HG03045 (cell line): Measurements from ENCODE around the gene NXF1.
A peak's percentile ranks its signal among the peaks of the same experiment; 100 is the strongest.
"Not testable (repeated sequence)": the region's sequence is repeated elsewhere in the genome, so short reads cannot be mapped to it uniquely, and the experiment has no call there.

Experiments used
- ATAC-seq: cut with Tn5 transposase; IDR thresholded peaks from one replicate; pipeline ENCODE4 v1.9.1; 2021; ENCODE audit warnings: mild to moderate bottlenecking, moderate library complexity; ENCODE audit not compliant: unreplicated experiment

Gene NXF1

DNA sequence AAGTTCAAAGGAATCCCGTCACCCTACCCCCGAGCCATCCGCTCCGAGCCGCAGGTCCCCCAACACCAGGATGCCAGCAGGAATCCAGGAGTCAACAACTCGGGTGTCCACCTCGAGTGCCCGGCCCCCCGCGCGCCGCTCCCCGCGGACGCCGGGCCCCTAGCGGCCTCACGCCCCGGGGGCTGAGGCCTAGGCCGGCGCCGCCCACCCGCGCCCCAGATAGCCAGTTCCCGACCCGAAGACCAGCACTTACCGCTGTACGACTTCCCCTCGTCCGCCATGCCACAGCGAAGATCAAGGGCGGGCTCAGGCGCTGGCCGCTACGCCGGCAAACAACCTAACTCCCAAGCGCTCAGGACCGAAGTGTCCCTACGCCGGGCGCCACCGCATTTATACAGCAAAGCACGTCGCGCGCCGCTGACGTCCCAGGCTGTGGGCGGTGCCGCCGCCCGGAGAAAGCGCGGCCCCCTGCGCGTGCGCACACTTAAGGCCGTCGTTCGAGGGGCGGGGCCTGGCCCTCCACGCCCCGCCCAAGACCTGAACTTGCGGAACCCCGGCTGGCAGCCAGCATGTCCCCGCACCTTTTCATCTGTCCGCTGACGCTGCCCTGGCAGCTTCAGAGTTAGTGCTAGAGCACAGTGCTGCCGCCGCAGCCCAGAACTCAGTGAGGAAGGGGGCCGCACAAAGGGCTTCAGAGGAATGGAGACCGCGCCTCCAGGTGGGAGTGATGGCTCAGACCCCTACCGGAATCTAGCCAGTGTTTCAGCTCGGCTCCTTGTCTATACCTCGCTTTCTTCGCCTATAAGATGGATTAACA is at the start of gene NXF1:
NXF1 (minus strand) TSS at position 365 of the 817 bp plus-strand sequence; CDS start at position 281, 84 bp downstream.
- ATAC-seq: peak; percentile 82

DNA sequence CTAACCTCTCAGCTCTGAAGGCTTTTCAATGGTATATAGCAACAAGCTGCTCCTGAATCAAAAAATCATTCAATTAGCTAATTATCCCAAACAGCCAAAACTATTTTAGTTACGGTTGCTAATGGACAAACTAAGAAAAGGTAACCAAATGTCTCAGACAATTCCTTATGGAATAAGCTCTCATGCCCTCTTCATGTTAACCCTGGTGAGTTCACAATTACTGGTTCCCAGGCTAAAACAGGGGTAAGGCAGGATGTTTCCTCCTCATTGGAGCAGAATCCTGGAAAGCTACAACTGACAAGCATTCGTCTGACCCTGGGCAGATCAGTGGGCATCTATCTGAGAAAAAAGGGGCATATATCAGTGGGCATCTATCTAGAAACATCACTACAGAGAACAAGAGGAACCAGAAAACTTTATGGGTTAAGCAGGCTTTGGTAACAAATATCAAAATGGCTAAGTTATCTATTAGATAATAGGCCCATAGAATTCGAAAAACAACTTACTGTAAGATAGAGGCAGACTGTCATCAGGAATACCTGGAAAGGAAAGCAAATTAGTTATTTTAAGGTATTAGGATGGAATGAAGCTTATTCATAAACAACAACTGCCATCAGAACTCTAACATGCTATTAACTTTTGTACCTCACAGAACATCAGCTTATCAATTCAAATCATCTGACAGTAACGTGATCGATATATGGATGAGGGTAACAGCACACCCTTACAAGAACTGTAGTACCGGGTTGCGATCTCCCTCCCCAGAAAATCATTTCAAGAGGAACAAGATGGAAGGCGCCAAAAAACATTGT is 49.0 kb upstream of the NXF1 start:
- ATAC-seq: no peak

DNA sequence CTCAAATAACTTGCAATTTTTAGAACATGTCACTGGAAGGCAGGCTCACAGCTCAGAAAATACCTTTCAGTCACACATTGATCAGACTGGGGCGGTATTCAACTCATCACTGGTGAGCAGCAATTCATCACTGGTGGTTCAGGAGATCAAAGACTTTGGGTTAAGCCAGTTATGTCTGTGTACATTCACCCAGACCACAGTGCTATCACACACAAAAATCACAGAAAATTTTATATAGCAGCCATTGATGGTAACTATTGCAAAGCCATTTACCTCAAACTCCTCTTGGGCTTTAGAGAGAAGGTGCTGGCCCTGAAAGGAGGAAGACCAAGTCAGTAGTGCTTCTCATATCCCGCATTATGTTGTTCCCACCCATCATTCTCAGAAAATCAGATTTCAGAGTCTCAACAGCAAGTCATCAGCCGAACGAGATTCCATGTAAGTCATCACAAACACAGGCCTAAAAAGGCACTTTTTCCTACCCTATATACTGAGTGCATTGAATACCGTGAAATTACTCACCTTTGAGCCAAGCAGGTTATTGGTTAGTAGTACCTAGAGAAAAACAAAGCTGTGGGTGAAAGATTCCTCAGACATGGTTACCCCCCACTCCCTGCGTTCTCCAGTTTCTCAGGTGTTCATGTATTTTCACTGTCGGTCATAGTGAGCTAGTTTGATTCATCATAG is 48.2 kb upstream of the NXF1 start:
- ATAC-seq: no peak

DNA sequence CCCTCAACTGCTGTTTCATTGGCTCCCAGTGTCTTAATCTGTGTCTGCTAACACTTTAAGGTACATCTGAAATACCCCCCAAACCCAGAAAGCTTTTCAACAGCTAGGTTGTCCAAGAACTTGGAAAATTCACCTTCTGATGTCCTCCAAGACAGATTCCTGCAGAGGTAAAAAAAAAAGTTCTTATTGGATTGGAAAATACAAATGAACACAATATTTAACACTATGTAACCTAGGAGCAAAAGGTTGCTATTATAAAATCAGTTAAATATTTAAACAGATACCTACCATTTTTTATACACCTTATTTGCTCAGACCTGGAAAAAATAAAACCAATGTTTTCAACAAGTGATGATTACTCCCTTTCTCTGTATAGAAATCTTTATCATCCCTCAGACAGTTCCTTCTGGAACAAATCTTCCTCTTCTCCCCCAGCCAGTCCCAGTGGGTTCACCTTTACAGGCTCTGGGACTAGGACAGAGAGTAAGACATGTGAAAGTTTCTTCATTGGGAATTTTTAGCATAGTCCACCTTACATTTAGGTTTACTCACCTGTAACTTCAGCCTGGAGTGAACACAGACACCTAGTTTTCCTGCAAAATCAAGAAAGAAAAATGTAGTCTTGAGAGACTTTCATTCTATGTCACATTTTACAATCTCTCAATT is 47.4 kb upstream of the NXF1 start:
- ATAC-seq: no peak

DNA sequence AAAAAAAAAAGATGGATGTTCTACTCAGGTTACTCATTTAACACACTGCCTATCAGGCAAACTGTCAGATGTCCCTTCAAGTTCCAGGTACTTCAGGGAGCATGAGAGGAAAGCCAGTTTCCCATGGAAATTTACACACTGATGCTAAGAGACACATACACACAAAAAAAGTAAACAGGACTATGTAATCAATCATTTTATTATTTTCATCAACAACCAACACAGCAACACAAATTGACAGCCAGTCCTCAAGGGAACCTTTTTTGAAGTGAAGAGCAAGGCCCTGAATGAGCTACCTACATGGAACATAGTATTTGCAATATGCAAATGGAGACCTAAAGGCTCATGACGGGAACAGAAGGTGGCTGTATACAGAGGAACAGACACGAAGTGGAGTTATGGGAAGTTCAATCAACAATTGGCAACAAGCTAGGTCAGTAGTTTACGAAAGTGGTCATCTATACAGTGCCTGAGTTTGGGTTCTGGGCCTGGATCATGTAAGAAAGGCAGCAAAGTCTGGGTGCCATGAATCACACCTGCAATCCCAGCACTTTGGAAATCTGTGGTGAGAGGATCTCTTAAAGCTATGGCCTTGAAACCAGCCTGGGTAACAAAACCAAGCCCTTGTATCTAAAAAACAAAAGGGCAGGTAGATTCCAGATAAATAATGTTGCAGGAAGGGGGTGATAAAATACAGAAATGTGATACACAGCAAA is 46.7 kb upstream of the NXF1 start:
- ATAC-seq: no peak

DNA sequence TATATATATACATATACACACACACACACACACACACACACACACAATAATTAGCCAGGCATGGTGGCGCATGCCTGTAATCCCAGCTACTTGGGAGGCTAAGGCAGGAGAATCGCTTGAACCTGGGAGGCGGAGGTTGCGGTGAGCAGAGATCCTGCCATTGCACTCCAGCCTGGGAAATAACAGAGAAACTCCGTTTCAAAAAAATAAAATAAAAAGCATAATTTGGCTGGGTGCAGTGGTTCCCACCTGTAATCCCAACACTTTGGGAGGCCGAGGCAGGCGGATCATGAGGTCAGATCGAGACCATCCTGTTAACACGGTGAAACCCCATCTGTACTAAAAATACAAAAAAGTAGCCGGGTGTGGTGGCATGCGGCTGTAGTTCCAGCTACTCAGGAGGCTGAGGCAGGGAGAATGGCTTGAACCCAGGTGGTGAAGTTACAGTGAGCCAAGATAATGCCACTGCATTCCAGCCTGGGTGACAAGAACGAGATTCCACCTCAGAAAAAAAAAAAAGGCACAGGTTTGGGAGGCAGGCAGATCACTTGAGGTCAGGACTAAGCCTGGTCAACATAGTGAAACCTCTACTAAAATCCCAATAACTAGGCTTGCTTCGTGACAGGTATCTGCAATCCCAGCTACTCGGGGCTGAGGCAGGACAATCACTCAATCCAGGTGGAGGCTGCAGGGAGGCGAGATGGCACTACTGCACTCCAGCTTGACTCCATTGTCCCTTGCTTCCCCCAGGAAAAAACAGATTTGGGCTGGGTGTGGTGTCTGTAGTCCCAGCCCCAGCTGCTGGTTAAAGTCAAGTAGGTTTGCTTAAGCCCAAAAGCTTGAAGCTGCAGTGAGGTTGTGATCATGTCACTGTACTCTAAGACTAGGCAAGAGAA is 45.9 kb upstream of the NXF1 start:
- no peak for ATAC-seq

DNA sequence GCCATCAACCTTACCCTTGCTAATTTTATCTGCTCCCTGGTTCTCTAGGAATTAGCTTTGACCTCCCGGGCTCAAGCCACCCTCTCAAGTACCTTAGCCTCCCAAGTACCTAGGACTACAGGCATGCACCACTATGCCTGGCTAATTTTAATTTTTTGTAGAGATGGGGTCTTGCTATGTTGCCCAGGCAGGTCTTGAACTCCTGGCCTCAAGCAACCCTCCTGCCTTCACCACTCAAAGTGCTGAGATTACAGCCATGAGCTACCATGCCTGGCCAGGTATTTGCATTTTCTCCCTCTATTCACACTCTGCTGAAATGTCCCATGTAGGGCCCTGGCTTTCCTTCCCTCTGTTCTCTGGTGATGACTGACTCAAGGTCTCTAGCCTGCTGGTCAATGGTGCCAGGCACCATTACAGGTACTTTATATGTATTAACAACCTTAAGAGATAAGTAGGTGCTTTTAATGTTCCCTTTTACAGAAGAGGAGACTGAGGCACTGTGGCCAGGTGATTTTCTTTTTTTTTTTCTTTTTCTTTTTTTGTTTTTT is 42.6 kb upstream of the NXF1 start:
- ATAC-seq: no peak

DNA sequence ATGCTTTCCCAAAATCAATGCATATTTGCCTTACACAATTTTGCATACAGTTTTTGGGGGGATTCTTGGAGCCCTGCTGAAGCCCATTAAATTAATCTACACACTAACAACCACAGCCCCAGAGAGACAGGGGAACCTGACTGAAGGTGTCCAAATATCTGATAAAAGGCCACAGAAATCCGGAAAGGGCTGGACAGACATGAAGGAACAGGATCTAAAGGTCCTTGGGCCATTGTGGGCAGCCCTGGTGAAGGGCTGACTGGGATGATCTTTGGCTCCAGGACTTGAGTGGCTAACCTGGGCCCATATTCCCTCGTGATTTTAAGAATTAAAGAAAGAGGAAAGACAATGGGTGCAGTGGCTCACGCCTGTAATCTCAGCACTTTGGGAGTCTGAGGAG is 40.9 kb upstream of the NXF1 start:
- ATAC-seq: no peak

DNA sequence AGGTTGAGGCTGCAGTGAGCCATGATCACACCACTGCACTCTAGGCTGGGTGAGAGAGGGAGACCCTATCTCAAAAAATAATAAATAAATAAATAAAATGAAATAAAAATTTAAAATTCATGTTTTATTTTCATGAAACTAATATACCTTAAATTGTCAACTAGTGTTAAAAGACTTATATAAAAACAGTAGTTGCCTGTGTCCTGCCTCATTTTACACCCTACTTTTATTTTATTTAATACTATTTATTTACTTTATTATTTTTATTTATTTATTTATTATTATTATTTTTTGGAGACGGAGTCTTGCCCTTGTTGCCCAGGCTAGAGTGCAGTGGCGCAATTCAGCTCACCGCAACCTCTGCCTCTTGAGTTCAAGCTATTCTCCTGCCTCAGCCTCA is 38.9 kb upstream of the NXF1 start:
- no peak for ATAC-seq

DNA sequence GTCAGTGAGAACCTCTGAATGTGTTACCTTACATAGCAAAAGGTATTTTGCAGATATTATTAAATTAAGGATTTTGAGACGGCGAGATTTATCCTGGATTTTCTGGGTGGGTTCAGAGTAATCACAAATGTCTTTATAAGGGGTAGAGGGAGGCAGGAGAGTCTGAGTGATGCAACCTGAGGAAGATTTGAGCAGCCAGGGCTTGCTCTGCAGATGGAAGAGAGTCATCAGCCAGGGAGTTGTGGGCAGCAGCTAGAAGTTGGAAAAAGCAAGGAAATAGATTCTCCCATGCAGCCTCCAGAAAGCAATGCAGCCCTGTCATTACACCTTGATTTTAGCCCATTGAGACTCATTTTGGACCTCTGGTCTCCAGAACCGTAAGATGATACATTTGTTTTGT is 38.2 kb upstream of the NXF1 start:
- no peak for ATAC-seq

DNA sequence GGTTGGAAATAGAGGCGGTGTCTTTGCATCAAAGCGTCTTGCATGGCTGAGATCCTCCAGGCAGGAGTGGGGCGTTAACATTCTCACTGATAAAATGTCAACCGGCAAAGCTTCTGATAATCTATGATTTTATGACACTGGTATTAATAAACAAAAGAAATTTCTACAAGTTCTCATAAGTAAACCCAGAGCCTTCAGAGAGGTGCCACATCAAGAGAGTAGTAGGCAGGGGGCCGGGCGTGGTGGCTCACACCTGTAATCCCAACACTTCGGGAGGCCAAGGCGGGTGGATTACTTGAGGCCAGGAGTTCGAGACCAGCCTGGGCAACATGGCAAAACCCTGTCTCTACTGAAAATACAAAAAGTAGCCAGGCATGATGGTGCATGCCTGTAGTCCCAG is 37.7 kb upstream of the NXF1 start:
- not testable (repeated sequence) for ATAC-seq

DNA sequence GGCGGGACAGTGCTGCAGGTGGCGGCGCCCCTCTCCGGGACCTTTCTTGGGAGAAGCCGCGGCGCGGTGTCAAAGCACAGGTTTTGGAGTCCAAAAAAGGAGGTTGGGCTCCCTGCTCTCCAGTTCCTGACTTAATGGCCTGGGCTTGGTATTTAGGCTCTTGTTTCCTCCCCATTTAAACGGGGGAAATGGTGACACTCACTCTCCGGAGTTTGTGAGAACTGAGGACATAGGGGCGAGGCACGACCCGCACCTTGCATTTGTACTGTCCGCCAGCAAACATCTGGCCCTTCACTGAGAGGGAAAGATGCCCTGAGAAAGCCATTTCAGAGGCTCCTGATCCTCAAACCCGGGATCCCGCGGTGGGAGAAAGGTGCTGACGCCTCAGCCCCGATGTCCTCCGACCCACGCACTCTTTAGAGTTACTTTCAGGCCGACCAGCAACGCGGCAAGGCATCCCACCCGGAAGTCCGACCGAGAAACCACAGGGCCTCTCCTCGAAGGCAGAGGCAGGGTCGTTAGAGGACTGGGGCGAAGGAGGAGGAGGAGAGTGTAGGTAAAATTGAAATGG is 37.0 kb upstream of the NXF1 start:
- ATAC-seq: no peak

DNA sequence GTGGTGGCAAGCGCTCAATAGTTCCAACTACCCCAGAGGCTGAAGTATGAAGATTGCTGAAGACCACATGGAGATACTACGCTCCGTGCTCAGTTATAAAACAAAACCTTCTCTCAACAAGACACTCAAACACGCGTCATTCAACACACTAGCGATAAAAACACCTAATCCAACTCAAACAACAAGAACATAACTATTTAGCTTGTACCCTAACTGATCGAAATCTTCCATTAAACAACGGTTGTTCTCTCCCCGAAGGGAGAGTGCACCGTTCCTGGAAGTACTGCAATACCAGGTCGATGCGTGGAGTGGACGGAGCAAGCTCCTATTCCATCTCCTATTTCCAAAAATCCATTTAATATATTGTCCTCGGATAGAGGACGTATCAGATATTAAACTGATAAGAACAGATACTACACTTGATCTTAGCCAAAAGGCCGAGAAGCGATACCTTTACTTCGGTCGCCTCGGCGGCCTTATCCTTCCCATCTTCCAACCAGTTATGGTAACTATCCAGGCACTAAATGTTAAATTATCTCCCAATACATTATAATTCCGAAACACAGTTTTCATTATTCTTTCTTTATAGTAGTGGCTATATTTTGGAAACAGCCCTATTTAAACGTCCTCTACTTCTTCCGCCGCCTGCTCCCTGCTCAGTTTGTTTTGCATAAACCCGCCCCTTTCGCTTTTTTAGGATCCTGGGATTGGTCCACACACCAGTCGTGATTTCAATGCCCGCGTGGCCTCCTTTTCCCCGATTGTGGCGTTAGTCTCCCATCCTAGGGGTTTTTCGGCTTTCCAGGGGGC is 36.3 kb upstream of the NXF1 start:
- ATAC-seq: peak; percentile 53

DNA sequence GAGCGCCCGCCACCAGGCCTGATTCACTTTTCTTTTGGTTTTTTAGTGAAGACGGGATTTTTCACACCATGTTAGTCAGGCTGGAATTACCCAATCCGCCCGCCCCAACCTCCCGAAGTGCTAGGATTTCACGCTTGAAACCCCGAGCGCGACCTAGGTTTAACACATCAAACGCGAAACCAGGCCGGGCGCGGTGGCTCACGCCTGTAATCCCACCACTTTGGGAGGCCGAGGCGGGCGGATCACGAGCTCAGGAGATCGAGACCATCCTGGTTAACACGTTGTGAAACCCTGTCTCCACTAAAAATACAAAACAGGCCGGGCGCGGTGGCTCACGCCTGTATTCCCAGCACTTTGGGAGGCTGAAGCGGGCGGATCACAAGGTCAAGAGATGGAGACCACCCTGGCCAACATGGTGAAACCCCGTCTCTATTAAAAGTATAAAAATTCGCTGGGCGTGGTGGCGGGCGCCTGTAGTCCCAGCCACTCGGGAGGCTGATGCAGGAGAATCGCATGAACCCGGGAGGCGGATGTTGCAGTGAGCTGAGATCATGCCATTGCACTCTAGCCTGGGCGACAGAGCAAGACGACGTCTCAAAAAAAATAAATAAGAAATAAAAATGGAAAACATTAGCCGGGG is 35.6 kb upstream of the NXF1 start:
- peak; percentile 14 for ATAC-seq

DNA sequence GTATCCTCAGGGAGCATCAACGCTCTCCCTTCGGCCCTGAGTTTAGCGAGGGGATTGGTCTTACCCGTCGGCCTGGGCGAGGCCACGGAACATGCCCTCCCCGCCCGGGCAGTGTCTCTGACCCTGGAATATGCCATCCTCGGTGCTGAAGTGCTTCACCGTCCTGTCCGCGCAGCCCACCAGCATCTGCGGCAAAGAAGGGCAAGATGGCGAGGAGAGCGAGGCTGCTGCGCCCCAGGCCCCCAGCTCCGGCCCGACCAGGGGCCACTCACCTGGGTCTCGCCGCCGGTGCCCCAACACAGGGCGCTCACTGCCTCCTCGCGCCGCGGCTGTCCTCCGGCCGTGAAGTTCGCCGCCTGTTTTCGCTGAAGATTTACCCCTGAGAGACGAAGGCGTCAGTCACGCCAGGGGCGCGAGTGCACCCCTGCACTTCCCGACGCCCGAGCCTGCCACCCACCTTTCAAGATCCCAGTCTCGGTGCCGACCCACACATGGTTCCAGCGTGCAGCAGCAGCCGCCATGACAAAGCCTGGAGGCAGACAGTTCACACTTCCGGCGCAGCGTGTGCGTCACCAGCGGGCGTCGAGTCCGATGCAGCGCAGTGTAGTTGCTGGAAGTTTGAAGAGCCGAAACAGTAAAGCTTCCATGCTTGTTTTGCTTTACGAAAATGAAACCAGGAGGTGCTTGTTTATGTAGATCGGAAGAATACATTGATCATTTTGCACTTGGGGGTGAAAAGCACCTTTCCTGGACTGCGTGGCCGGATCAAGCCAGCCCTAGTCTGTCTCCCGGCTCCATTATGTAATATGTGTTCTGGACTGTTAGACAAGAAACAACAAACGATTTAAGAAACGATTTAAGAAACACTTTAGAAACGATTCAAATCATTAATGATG is 34.1 kb upstream of the NXF1 start, which contains the start of gene WDR74:
WDR74 (minus strand) TSS at position 541 of the 896 bp plus-strand sequence; CDS start at position 521, 20 bp downstream.
- peak; percentile 39 for ATAC-seq

DNA sequence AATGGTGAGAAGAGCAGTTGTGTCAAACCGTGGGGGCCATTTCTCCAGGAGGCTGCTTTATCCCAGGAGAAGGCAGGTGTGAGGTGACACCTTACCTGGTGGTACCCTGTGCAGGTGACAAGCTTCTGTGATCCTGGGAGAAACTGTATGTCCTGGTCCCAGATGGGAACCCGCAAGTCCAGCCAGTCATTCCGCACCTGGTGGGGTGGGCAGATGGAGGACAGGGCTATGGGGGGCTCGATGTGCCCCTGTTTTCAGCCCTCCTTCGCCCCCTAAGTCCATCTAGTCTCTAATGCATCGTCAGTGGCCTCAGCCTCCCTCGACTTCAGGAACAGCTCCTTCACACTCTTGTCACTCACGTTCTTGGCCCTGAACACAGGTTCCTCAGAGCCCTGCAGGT is 30.1 kb upstream of the NXF1 start:
- ATAC-seq: no peak
